Natural killer cell treated with Interleukin-12 subunit alpha and Interleukin-12 subunit beta and Interleukin-15 and Interleukin-18, amount 100 ng/mL, for 72 hours (primary cell): ENCODE measurements around the gene KIR2DL4. TPM values are rescaled to one million over a fixed set of nuclear protein-coding genes. Genes with fewer than 3 reads are reported as not detected.
"Not testable (repeated sequence)": the region's sequence is repeated elsewhere in the genome, so short reads cannot be mapped to it uniquely, and the experiment has no call there.

Experiments
- ATAC-seq, 2 donors: fragments of 150-1000 bp; cut with Tn5 transposase in 1 of 2; sonication (Bioruptor Pico), chemical (Tn5 transposase) in 1 of 2; 2 replicates each; pipeline ENCODE4 v1.10.0; 2021
- DNase-seq: peaks from one replicate; pipeline ENCODE4 v3.0.0; 2022; ENCODE audit warnings: low spot score
- H3K27ac Mint-ChIP-seq, 2 donors: 1 replicate in 1 of 2; 2 replicates in 1 of 2; pipeline ENCODE4 v1.8.0; 2022; ENCODE audit warnings: mixed read lengths in 2 of 2, mild to moderate bottlenecking in 1 of 2, moderate library complexity in 1 of 2
- H3K27me3 Mint-ChIP-seq, 2 donors: 1 replicate in 1 of 2; 2 replicates in 1 of 2; pipeline ENCODE4 v1.8.0; 2022; ENCODE audit warnings: mixed read lengths in 2 of 2
- H3K36me3 Mint-ChIP-seq: one replicate; pipeline ENCODE4 v1.8.0; 2022; ENCODE audit warnings: mixed read lengths
- H3K4me1 Mint-ChIP-seq, 2 donors: 1 replicate in 1 of 2; 2 replicates in 1 of 2; pipeline ENCODE4 v1.8.0; 2022; ENCODE audit warnings: low read depth in 2 of 2, mixed read lengths in 2 of 2, mild to moderate bottlenecking in 1 of 2
- H3K4me3 Mint-ChIP-seq: one replicate; pipeline ENCODE4 v1.8.0; 2022; ENCODE audit warnings: mixed read lengths
- H3K9me3 Mint-ChIP-seq: 2 replicates; pipeline ENCODE4 v1.8.0; 2022; ENCODE audit warnings: mixed read lengths
- total RNA-seq, 2 donors: library from RNA; stranded (reverse); gene quantifications; one replicate each; pipeline ENCODE4 v1.2.3, GENCODE V29; 2022

KIR2DL4 gene
- total RNA-seq, 2 donors from 2014 or later = 4.2 to 6.6 TPM

- ATAC-seq, DNase-seq, H3K4me3 Mint-ChIP-seq, H3K9me3 Mint-ChIP-seq, H3K27ac Mint-ChIP-seq: not testable (repeated sequence)
- peaks cover 37% of the 10 kb centered on the region for H3K36me3 Mint-ChIP-seq
- peaks cover 8 to 16% of the 10 kb centered on the region in 2 donors for H3K4me1 Mint-ChIP-seq
- H3K27me3 Mint-ChIP-seq = peaks cover 7 to 11% of the 10 kb centered on the region in 2 donors
These were observed 56.0 kb downstream of the KIR2DL4 start for GRCh38 chr19:54859421-54859820.

- H3K4me3 Mint-ChIP-seq, ATAC-seq, H3K27ac Mint-ChIP-seq, H3K4me1 Mint-ChIP-seq, DNase-seq, H3K9me3 Mint-ChIP-seq: not testable (repeated sequence)
- peaks cover 7 to 14% of the 10 kb centered on the region in 2 donors for H3K27me3 Mint-ChIP-seq
- H3K36me3 Mint-ChIP-seq = peaks cover 32% of the 10 kb centered on the region
These were observed 60.0 kb downstream of the KIR2DL4 start for GRCh38 chr19:54863459-54863858.

Other genes starting within 250 kb of the KIR2DL4 start
- 1 to 10 TPM in 1 of 2 donors, not detected in 1; 2.5 TPM for gene LILRA2, start 229.8 kb upstream of the KIR2DL4 start, total RNA-seq
- under 1 TPM in 1 of 2 donors, not detected in 1; 0.31 TPM for gene LILRA1, start 210.0 kb upstream of the KIR2DL4 start, total RNA-seq
- gene LILRB1, start 173.1 kb upstream of the KIR2DL4 start, total RNA-seq = 10 to 100 TPM; 17.2 to 22.7 TPM
- gene LILRB4, start 140.6 kb upstream of the KIR2DL4 start, total RNA-seq = not detected
- gene KIR3DL3, start 79.2 kb upstream of the KIR2DL4 start, total RNA-seq = under 1 TPM in 1 of 2 donors, not detected in 1; 0.33 TPM
- 10 to 100 TPM; 11.7 to 14.6 TPM for gene KIR2DL3, start 65.1 kb upstream of the KIR2DL4 start, total RNA-seq
- 10 to 100 TPM; 11.4 to 19.5 TPM for gene KIR2DL1, start 33.8 kb upstream of the KIR2DL4 start, total RNA-seq
- gene KIR3DL1, start 12.9 kb downstream of the KIR2DL4 start, total RNA-seq = 10 to 100 TPM; 27.4 to 31.2 TPM
- gene KIR2DS4, start 29.1 kb downstream of the KIR2DL4 start, total RNA-seq = 10 to 100 TPM; 15.7 to 28.7 TPM
- gene KIR3DL2, start 46.8 kb downstream of the KIR2DL4 start, total RNA-seq = 10 to 100 TPM; 10.3 to 51.2 TPM
- not detected for gene FCAR, start 70.6 kb downstream of the KIR2DL4 start, total RNA-seq
- gene NCR1, start 102.5 kb downstream of the KIR2DL4 start, total RNA-seq = 100 to 1,000 TPM in 1 of 2 donors, 10 to 100 TPM in 1; 81.6 to 253 TPM
- 1 to 10 TPM; 1.1 to 1.2 TPM for gene NLRP7, start 143.9 kb downstream of the KIR2DL4 start, total RNA-seq
- 100 to 1,000 TPM in 1 of 2 donors, 10 to 100 TPM in 1; 50.3 to 154 TPM for gene NLRP2, start 162.8 kb downstream of the KIR2DL4 start, total RNA-seq
- gene GP6, start 234.7 kb downstream of the KIR2DL4 start, total RNA-seq = under 1 TPM in 1 of 2 donors, not detected in 1; 0.22 TPM